NCI-H345 treated with DMSO at 0.1 percent for 48 hours (cell line): ENCODE data around the gene CPNE6.
A peak's percentile ranks its signal among the peaks of the same experiment; 100 is the strongest.
"Not testable (repeated sequence)": the region's sequence is repeated elsewhere in the genome, so short reads cannot be mapped to it uniquely, and the experiment has no call there.

Source experiments
- DNase-seq: peaks from one replicate; lab custom pipeline; 2025; ENCODE audit not compliant: unreplicated experiment; lab: John Stamatoyannopoulos, UW

The CPNE6 gene

DNA sequence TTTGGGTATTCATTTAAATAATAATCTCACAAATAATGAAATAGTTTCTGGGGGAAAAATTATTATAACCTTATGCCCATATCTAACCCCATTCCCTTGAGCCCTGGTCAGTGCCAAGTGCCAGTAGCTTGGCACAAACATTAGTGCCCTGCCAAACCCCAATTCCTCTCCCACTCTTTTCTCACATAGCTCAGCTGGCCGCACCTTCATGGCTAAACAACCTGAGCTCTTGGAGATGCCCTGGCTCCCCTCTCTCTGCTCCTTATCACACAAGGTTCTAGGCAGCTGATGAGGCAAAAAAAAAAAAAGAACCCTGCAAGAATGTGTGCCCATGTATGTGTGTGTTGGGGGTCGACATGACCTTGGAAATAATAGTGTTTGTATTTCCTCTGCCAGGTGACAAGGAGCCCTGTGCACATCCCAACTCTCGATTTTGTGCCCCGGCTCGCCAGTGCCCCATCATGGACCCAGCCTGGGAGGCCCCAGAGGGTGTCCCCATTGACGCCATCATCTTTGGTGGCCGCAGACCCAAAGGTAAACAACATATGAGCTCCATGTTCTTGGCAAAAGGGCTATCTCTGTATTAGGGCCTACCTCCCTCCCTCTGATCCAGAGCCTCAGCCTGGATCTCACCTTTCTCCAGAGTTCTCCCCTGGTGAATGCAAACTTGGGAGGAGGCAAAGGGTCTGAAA is 31.1 kb downstream of the CPNE6 start:
- DNase-seq = no peak

DNA sequence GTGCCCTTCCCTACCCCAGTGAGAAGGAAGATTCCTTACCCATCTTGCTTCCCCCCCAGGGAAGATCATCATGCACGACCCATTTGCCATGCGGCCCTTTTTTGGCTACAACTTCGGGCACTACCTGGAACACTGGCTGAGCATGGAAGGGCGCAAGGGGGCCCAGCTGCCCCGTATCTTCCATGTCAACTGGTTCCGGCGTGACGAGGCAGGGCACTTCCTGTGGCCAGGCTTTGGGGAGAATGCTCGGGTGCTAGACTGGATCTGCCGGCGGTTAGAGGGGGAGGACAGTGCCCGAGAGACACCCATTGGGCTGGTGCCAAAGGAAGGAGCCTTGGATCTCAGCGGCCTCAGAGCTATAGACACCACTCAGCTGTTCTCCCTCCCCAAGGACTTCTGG is 32.1 kb downstream of the CPNE6 start:
- DNase-seq = no peak

DNA sequence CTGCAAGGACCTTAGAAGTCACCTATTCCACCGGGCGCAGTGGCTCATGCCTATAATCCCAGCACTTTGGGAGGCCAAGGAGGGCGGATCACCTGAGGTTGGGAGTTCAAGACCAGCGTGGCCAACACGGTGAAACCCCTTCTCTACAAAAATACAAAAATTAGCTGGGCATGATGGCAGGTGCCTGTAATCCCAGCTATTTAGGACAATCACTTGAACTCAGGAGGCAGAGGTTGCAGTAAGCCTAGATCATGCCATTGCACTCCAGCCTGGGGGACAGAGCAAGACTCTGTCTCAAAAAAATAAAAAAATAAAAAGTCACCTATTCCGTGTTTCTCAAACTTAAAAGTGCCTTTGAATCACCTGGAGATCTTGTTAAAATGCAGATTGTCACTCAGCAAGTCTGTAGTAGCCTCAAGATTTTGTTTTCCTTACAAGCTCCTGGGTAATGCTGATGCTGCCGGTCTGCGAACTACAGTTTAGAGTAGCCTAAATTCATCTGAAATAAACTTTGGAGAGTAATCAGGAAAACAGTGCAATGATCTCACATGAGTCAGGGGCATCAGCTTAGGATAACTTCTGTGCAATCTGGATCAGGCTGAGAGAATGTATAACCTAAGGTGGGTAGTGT is 34.4 kb downstream of the CPNE6 start:
- DNase-seq = not testable (repeated sequence)

GRCh38 chr14:24106672-24107271 is 35.4 kb downstream of the CPNE6 start:
- DNase-seq = no peak

DNA sequence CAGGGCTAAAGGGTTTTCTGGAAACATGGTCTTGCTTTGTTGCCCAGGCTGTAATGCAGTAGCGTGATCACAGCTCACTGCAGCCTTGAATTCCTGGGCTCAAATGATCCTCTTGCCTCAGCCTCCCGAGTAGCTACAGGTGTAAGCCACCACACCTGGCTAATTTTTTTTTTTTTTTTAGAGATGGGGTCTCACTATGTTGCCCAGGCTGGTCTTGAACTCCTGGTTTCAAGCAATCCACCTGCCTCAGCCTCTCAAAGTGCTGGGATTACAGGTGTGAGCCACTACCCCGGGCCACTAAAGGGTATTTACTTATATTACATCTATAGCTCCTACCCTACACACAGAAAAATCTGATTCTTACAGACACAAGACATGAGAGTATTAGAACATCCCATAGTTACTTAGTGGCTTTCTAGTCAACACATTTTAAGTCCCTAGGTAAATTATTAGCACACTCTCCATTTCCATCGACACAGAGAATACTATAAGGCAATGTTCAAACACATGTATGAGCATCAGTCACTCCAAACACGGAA is 37.0 kb downstream of the CPNE6 start:
- DNase-seq = no peak

DNA sequence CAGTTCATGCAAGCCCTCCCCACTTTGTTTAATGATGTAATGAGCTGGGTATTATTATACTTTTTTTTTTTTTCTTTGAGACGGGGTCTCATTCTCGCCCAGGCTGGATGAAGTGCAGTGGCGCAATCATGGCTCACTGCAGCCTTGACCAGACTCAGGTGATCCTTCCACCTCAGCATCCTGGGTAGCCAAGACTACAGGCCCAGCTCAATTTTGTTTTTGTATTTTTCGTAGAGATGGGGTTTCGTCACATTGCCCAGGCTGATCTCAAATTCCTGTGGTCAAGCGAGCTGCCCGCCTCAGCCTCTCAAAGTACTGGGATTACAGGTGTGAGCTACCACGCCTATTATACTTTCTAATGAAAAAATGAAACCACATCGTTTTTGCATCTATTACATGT is 38.7 kb downstream of the CPNE6 start:
- DNase-seq = no peak

- no peak for DNase-seq
Measured at GRCh38 chr14:24110523-24110922, 39.2 kb downstream of the CPNE6 start.

- DNase-seq = no peak
Measured at GRCh38 chr14:24113379-24113800, 42.0 kb downstream of the CPNE6 start.

DNA sequence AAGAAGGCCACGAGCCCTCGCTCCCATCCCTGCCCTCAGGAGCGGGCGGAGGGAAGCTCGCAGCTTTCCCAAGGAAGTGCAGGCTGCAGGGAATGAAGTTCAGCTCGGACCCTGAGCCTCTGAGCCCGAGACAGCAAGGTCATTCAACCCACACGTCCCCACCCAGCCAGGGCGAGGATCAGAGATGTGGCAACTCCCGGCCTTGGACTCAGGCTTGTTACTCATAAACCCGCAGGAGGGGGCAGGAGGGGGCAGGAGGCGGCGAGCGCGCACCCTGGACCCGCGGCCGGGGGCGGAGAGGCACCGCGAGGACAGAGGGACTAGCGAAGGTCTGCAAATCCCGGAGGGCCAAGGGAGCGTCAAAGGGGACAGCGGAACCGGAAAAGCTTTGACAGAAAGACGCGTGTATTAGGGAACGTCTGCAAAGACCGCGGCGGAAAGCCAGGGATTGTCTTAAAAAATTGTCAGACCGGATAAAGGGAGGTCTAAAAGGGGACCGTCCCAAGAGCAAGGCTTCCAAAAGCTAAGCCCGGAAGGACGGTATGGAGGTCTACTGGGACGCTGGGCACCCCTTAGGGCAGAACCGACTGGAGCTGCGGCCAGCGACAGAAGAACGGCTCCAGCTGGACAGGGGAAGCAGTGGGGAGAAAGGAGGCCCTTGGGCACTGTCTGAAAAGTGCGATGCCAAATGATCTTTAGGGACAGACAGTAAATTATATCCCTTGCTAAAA is 42.6 kb downstream of the CPNE6 start:
- DNase-seq = peak; percentile 92

DNA sequence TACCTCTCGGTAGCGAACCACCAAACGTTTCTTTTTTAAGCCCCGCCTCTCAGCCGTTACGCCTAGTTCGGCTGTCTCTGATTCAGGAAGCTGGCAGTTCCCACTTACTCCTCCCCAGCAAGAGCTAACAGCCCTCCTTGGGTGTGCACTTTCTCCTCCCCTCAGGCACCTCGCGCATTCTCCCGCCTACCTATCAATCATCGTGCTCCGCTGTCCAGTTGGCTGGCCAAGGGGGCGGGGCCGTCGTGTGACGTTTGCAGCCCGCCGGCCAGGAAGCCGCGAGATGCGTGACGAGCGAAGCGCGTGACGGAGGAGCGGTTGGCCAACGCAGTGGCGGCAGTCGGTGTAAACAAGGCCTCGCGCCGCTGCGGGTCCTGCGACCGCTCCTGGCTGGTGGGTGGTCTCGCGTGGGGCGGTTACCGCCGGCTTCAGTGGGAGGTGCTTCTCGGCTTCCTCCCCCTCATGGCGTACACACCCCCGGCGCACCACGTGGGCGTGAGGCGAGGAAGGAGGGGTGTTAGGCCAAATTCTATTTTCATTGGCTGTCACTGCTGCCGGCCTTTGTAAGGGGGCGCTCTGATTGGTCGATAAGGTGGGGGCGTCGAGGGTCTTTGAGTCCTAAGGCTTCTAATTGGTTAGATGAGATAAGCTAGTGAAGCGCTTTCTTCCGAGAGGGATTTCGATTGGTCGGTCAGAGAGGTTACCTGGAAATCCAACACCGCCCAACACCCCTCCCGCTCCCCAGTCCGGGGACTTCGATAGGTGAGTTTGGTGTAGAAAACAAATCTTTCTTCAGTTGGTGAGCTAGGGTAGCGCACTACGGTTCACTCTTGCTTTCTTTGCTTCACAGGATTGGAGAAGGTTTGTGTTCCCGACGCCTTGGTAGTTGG is 43.4 kb downstream of the CPNE6 start, which contains the start of the genes DCAF11 and NRL:
Gene DCAF11, plus strand, starts transcription at position 246 of the 890 bp plus-strand sequence. CDS start 818 bp downstream, outside the sequence.
Gene NRL, minus strand, starts transcription at position 418 of the 890 bp plus-strand sequence. CDS start 32,101 bp downstream, outside the sequence.
- DNase-seq = peak; percentile 98

DNA sequence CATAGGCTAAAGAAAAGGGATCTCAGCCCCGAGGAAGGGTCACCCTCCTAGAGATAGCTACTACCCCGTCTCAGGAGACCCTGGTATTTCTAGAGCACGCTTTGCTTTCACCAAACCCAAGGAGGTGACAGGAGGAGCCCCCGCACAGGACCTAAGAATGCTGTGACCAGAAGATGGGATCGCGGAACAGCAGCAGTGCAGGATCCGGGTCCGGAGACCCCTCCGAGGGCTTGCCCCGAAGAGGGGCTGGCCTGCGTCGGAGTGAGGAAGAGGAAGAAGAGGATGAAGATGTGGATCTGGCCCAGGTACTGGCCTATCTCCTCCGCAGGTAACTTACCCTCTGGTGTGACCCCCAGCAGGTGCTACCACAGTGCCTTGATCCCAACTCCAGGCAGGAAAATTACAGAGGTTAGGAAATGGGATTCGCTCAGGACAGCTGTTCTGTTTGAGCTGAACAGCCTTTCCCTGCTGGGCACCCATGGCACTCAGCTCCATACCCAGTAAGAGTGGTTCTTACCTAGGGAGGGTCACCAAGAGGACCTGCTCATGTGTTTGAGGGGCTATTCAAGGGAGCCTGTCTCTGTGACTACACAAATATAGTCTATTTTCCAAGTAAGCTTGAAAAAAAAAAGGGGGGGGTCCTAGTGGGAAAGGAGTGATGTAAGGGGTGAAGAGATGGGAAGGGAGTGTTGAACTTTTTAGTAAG is 44.2 kb downstream of the CPNE6 start:
- no peak for DNase-seq

GRCh38 chr14:24116128-24116814 is 44.9 kb downstream of the CPNE6 start:
- DNase-seq = no peak

DNA sequence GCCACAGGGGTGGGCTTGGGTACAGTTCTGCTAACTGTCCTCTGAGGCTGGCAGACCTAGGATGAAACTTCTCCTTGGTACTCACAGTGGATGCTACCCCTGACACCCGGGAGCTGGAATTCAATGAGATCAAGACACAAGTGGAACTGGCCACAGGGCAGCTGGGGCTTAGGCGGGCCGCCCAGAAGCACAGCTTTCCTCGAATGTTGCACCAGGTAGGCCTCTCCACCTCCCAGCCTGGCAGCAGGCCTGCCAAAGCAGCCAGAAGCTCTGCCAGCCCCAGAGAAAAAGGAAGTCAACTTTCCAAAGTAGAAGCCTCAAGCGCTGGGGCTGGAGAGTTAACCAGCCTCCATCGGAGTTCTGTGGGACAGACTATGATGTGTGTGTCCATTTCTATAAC is 45.8 kb downstream of the CPNE6 start:
- DNase-seq = no peak

GRCh38 chr14:24119691-24120090 is 48.3 kb downstream of the CPNE6 start:
- no peak for DNase-seq

DNA sequence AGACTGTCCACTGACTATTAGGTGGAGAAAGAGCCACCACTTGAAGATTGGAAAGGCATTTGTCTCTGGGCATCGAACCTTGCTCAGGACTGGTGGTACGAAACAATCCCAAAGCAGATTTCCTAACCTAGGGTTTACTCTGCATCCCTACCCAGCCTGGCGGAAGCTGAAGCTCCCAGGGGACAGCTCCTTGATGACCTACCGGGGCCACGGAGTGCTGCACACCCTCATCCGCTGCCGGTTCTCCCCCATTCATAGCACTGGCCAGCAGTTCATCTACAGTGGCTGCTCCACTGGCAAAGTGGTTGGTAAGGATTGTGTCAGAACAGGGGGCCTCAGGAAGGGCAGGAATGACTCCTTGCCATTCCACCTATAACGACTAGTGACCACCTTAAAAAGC is 49.8 kb downstream of the CPNE6 start:
- DNase-seq = no peak

- no peak for DNase-seq
Measured at GRCh38 chr14:24122416-24122815, 51.1 kb downstream of the CPNE6 start.

- DNase-seq = no peak
Measured at GRCh38 chr14:24122898-24123297, 51.5 kb downstream of the CPNE6 start.

DNA sequence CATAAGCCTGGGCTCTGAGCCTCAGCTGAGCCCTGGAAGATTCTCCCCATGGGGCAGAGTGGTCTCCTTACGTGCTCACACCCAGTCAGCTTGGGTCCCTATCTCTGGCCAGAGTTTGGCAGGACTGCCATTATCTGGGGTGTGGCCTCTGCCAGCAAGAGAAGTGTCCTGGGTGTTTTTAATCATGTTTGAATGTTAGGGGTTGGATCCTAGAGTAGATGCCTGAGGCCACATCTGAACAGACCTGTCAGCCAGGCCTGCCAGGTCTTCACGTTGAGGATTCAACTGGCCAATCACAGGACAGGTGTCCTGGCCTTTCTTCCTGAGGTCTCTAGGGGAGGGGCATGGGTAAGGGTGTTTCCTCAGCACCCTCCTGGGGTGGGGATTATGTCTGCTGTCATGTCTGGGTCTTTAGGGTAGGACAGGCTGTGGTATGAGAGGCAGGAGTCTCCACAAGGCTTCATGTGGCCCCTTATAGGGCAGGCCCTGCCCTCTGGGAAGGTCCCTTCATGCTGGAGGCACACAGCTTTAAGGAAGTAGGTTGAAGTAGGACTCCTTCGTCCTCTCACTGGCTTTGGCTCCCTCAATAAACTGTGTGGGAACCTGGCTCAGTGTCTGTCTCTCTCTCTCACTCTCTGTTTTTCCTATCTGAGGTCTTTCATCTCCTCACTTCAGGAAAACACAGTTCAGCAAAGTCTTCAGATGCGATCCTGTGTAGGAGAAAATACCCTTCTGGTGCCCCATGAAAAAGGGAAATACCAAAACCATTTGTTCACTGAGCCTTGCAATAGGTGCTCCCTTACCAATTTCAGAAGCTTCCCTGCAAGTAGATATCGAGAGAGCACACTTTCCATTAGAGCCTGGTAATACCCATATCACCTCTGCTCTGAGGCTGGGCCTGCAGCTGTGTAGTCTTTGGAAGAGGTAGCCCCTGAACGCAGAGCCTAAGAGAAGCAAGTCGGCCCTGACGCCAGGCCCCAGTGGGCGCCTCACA is 52.4 kb downstream of the CPNE6 start:
- DNase-seq = no peak
